GM23338 (cell line): ENCODE results near the gene KLHL40. TPM values are rescaled to one million over a fixed set of nuclear protein-coding genes. Genes with fewer than 3 reads are reported as not detected.

Experiments
- ATAC-seq: fragments of 200-7000 bp; cut with Tn5 transposase; 3 replicates; pipeline ENCODE4 v1.9.1; 2020
- DNase-seq: peaks from one replicate; pipeline ENCODE4 v3.0.0-alpha.2; 2015; ENCODE audit warnings: low spot score
- H2AFZ ChIP-seq: fragments of 200-600 bp; sonication (generic); 2 replicates; pipeline ENCODE4 v1.8.0; 2016; ENCODE audit warnings: antibody characterized with exemption, mild to moderate bottlenecking, moderate library complexity
- H3F3A ChIP-seq: fragments of 200-600 bp; sonication (generic); replicated peaks from 2 replicates; pipeline ENCODE4 v1.8.0; 2017; ENCODE audit warnings: antibody characterized with exemption, mixed run types, low read depth
- H3K27ac ChIP-seq: fragments of 200-600 bp; sonication (generic); 2 replicates; pipeline ENCODE4 v1.6.1; 2016; ENCODE audit warnings: low read depth
- H3K27me3 ChIP-seq: fragments of 200-600 bp; sonication (generic); 2 replicates; pipeline ENCODE4 v1.8.0; 2016; ENCODE audit warnings: mild to moderate bottlenecking, mixed run types, moderate library complexity; ENCODE audit not compliant: insufficient read depth
- H3K36me3 ChIP-seq: fragments of 200-600 bp; sonication (generic); 2 replicates; pipeline ENCODE4 v1.8.0; 2016; ENCODE audit warnings: mild to moderate bottlenecking; ENCODE audit not compliant: insufficient read depth
- H3K4me1 ChIP-seq: fragments of 200-600 bp; sonication (generic); 2 replicates; pipeline ENCODE4 v1.8.0; 2016; ENCODE audit warnings: mild to moderate bottlenecking, moderate library complexity; ENCODE audit not compliant: insufficient read depth
- H3K4me2 ChIP-seq: fragments of 200-600 bp; sonication (generic); 2 replicates; pipeline ENCODE4 v1.7.1; 2017; ENCODE audit warnings: mixed run types
- H3K4me3 ChIP-seq: fragments of 200-600 bp; sonication (generic); 2 replicates; pipeline ENCODE4 v1.6.1; 2016; ENCODE audit warnings: mixed run types
- H3K79me2 ChIP-seq: fragments of 200-600 bp; sonication (generic); replicated peaks from 2 replicates; pipeline ENCODE4 v1.8.0; 2017; ENCODE audit warnings: mild to moderate bottlenecking; ENCODE audit not compliant: insufficient read depth
- H3K9me2 ChIP-seq: fragments of 200-600 bp; sonication (generic); 2 replicates; pipeline ENCODE4 v1.8.0; 2017; ENCODE audit not compliant: insufficient read depth
- H4K20me1 ChIP-seq: fragments of 200-600 bp; sonication (generic); replicated peaks from 2 replicates; pipeline ENCODE4 v1.8.0; 2017; ENCODE audit warnings: mild to moderate bottlenecking; ENCODE audit not compliant: insufficient read depth
- H3K27ac Mint-ChIP-seq: 2 replicates; pipeline ENCODE4 v1.8.0; 2020; ENCODE audit warnings: inconsistent platforms, mild to moderate bottlenecking, moderate library complexity, mixed read lengths
- H3K27me3 Mint-ChIP-seq: 3 replicates; pipeline ENCODE4 v1.8.0; 2022; ENCODE audit warnings: low read depth, mild to moderate bottlenecking, moderate library complexity, mixed read lengths, inconsistent platforms; ENCODE audit not compliant: insufficient read depth, poor library complexity
- H3K36me3 Mint-ChIP-seq: 3 replicates; pipeline ENCODE4 v1.8.0; 2021; ENCODE audit warnings: low read depth, mild to moderate bottlenecking, inconsistent platforms, moderate library complexity, mixed read lengths
- H3K4me1 Mint-ChIP-seq: 3 replicates; pipeline ENCODE4 v1.8.0; 2020; ENCODE audit warnings: mild to moderate bottlenecking, inconsistent platforms, mixed read lengths
- H3K4me3 Mint-ChIP-seq: 3 replicates; pipeline ENCODE4 v1.8.0; 2021; ENCODE audit warnings: moderate library complexity, mild to moderate bottlenecking, inconsistent platforms, mixed read lengths
- H3K9me3 Mint-ChIP-seq: 3 replicates; pipeline ENCODE4 v1.8.0; 2020; ENCODE audit warnings: moderate library complexity, mild to moderate bottlenecking, inconsistent platforms, mixed read lengths
- CREB1 ChIP-seq: fragments of 250-450 bp; sonication (Bioruptor Pico); IDR thresholded peaks from 2 replicates; pipeline ENCODE4 v1.5.0; 2020; ENCODE audit warnings: low read depth, mild to moderate bottlenecking, moderate library complexity
- CTCF ChIP-seq, 2 experiments: fragments of 200-600 bp in 1 of 2; sonication (generic) in 1 of 2; conservative IDR thresholded peaks; 2 replicates each; pipeline versions ENCODE4 v1.5.1 to v1.6.1; 2016 to 2017; ENCODE audit warnings: antibody characterized with exemption in 2 of 2, low read depth in 2 of 2, mild to moderate bottlenecking in 2 of 2, moderate library complexity in 1 of 2
- ETS1 ChIP-seq: IDR thresholded peaks from 2 replicates; pipeline ENCODE4 v1.6.1; 2016; ENCODE audit warnings: antibody characterized with exemption
- EZH2 ChIP-seq: fragments of 200-600 bp; sonication (generic); IDR thresholded peaks from one replicate; pipeline ENCODE4 v1.8.0; 2017; ENCODE audit warnings: antibody characterized with exemption, mild to moderate bottlenecking, low read depth; ENCODE audit not compliant: unreplicated experiment
- EZH2phosphoT487 ChIP-seq: fragments of 200-600 bp; sonication (generic); IDR thresholded peaks from one replicate; pipeline ENCODE4 v1.8.1; 2018; ENCODE audit warnings: antibody characterized with exemption; ENCODE audit not compliant: unreplicated experiment
- JUNB ChIP-seq: IDR thresholded peaks from one replicate; pipeline ENCODE4 v1.6.1; 2016; ENCODE audit warnings: antibody characterized with exemption; ENCODE audit not compliant: unreplicated experiment
- NANOG ChIP-seq: IDR thresholded peaks from 2 replicates; pipeline ENCODE4 v1.6.1; 2016; ENCODE audit warnings: antibody characterized with exemption, borderline replicate concordance
- POLR2AphosphoS5 ChIP-seq: IDR thresholded peaks from 2 replicates; pipeline ENCODE4 v1.6.1; 2016; ENCODE audit warnings: antibody characterized with exemption, low read depth
- REST ChIP-seq: IDR thresholded peaks from one replicate; pipeline ENCODE4 v1.6.1; 2018; ENCODE audit warnings: antibody characterized with exemption; ENCODE audit not compliant: unreplicated experiment
- STAT1 ChIP-seq: IDR thresholded peaks from one replicate; pipeline ENCODE4 v1.6.1; 2016; ENCODE audit warnings: antibody characterized with exemption; ENCODE audit not compliant: unreplicated experiment
- ZNF114 ChIP-seq: fragments of 250-450 bp; sonication (Bioruptor Pico); IDR thresholded peaks from 2 replicates; pipeline ENCODE4 v1.5.0; 2020; ENCODE audit warnings: mild to moderate bottlenecking, moderate library complexity
- ZNF331 ChIP-seq: fragments of 250-450 bp; sonication (Bioruptor Pico); IDR thresholded peaks from 2 replicates; pipeline ENCODE4 v1.5.0; 2020; ENCODE audit warnings: low read depth, mild to moderate bottlenecking, moderate library complexity
- ZNF462 ChIP-seq: fragments of 250-450 bp; sonication (Bioruptor Pico); IDR thresholded peaks from 2 replicates; pipeline ENCODE4 v1.5.0; 2020; ENCODE audit warnings: mild to moderate bottlenecking, moderate library complexity
- polyA plus RNA-seq: library from polyadenylated mRNA; unstranded; fragments of >200 nt; fragmentation: Nextera tagmentation; extraction: Ambion mirVana; gene quantifications from 2 replicates; pipeline ENCODE4 v1.2.1, GENCODE V29; 2016
- total RNA-seq: library from RNA; depleted of rRNA; stranded (reverse); fragments of >200 nt; shearing (Covaris generic); gene quantifications from 2 replicates; pipeline ENCODE4 v1.2.3, GENCODE V29; 2014

KLHL40 gene
- total and polyA plus RNA-seq, 2 experiments from 2014 or later = not detected

GRCh38 chr3:42710323-42711021 lies 25.1 kb downstream of the KLHL40 start:
- Histone ChIP-seq H3K27me3 (no peaks in the 10 kb centered on the region), H3K27ac (no peak overlapping the region), H3K36me3 (no peaks in the 10 kb centered on the region), H4K20me1 (no peaks in the 10 kb centered on the region), H2AFZ (no peak overlapping the region), H3K4me2 (no peak overlapping the region), H3K9me2 (no peaks in the 10 kb centered on the region), H3K4me1 (no peaks in the 10 kb centered on the region), H3F3A (no peaks in the 10 kb centered on the region), H3K79me2 (no peaks in the 10 kb centered on the region), H3K4me3 (no peak overlapping the region)
- no peaks in the 10 kb centered on the region for H3K36me3 Mint-ChIP-seq
- no peaks in the 10 kb centered on the region for H3K9me3 Mint-ChIP-seq
- no peak for TF ChIP-seq POLR2AphosphoS5
- TF ChIP-seq ZNF114 (CRISPR knock-in tag) = no peak
- no peak for TF ChIP-seq NANOG
- no peak for TF ChIP-seq EZH2
- no peak for TF ChIP-seq REST
- TF ChIP-seq EZH2phosphoT487 = no peak
- no peak for TF ChIP-seq ZNF462 (CRISPR knock-in tag)
- TF ChIP-seq ZNF331 (CRISPR knock-in tag) = no peak
- no peak for TF ChIP-seq CREB1
- no peak for TF ChIP-seq STAT1
- no peak for TF ChIP-seq ETS1
- no peak for TF ChIP-seq JUNB
- no peak for TF ChIP-seq CTCF (conservative IDR thresholded peaks at IDR 0.05; ENCODE audit: low read depth in 2 of 2)
- H3K27ac Mint-ChIP-seq = no peak overlapping the region
- H3K27me3 Mint-ChIP-seq = peaks cover 3% of the 10 kb centered on the region
- ATAC-seq = no peak
- H3K4me3 Mint-ChIP-seq = no peak overlapping the region
- no peak for DNase-seq
- H3K4me1 Mint-ChIP-seq = no peaks in the 10 kb centered on the region; the same call in 2 of the 3 replicates
